ENCODE measurements around the gene CLSTN3.

- TF ChIP-seq POLR2A (IDR thresholded peaks at IDR 0.05) (no peak), CTCF (IDR thresholded peaks at IDR 0.05) (no peak)
These were observed 26.4 kb downstream of the CLSTN3 start for GRCh38 chr12:7156259-7157197.
